Measurements from ENCODE around the gene IKBKG.
"Not testable (repeated sequence)": the region's sequence is repeated elsewhere in the genome, so short reads cannot be mapped to it uniquely, and the experiment has no call there.

Gene IKBKG

GRCh38 chrX:154546354-154547244, 821 bp upstream of the IKBKG start, which contains the start of gene G6PD:
G6PD (minus strand) TSS chrX:154546846; CDS start chrX:154546155, 691 bp downstream.
- Histone ChIP-seq H3K27ac (peak within 1 kb of the TSS; percentile 93), H3K36me3 (peaks cover 48% of the 10 kb centered on the region), H3K27me3 (ENCODE audit: insufficient read depth, low read depth, severe bottlenecking) (peaks cover 8% of the 10 kb centered on the region), H3K4me3 (ENCODE audit: low read depth, low read length) (peak within 1 kb of the TSS; percentile 75), H3K9me3 (ENCODE audit: severe bottlenecking) (no peaks in the 10 kb centered on the region)
- DNase-seq: peak; percentile 84
- no peak for TF ChIP-seq CTCF (IDR thresholded peaks at IDR 0.05; ENCODE audit: low read depth, low read length)

- H3K36me3 ChIP-seq: peaks cover 44% of the 10 kb centered on the region
- no peak for TF ChIP-seq CTCF (IDR thresholded peaks at IDR 0.05; ENCODE audit: low read depth, low read length)
- peak overlapping the region; percentile 93 for H3K27ac ChIP-seq
These were observed 552 bp downstream of the IKBKG start for GRCh38 chrX:154548028-154548316.

GRCh38 chrX:154549766-154550165, 2.3 kb downstream of the IKBKG start:
- peaks cover 41% of the 10 kb centered on the region for H3K36me3 ChIP-seq
- H3K9me3 ChIP-seq (ENCODE audit: severe bottlenecking): no peaks in the 10 kb centered on the region
- no peak for TF ChIP-seq CTCF (IDR thresholded peaks at IDR 0.05; ENCODE audit: low read depth, low read length)
- 0 out of 2 replicates have a peak overlapping the region, but pooled peaks have one; percentile 16 for H3K27ac ChIP-seq
- peaks cover 12% of the 10 kb centered on the region for H3K27me3 ChIP-seq (ENCODE audit: insufficient read depth, low read depth, severe bottlenecking)
- H3K4me3 ChIP-seq (ENCODE audit: low read depth, low read length): no peak overlapping the region
- no peak for DNase-seq

More at GRCh38 chrX:154548028-154548316, 552 bp downstream of the IKBKG start:
- DNase-seq: no peak
- peak overlapping the region; percentile 75 for H3K4me3 ChIP-seq (ENCODE audit: low read depth, low read length)
- no peaks in the 10 kb centered on the region for H3K9me3 ChIP-seq (ENCODE audit: severe bottlenecking)
- peaks cover 11% of the 10 kb centered on the region for H3K27me3 ChIP-seq (ENCODE audit: insufficient read depth, low read depth, severe bottlenecking)

GRCh38 chrX:154552112-154552806, 4.8 kb downstream of the IKBKG start:
- not testable (repeated sequence) for H3K4me3 ChIP-seq (ENCODE audit: low read depth, low read length); H3K27ac ChIP-seq; H3K9me3 ChIP-seq (ENCODE audit: severe bottlenecking); DNase-seq
- peaks cover 38% of the 10 kb centered on the region for H3K36me3 ChIP-seq
- peaks cover 20% of the 10 kb centered on the region for H3K27me3 ChIP-seq (ENCODE audit: insufficient read depth, low read depth, severe bottlenecking)

GRCh38 chrX:154558060-154558690, 10.8 kb downstream of the IKBKG start:
- DNase-seq; H3K27ac ChIP-seq; H3K4me3 ChIP-seq (ENCODE audit: low read depth, low read length); H3K9me3 ChIP-seq (ENCODE audit: severe bottlenecking); H3K27me3 ChIP-seq (ENCODE audit: insufficient read depth, low read depth, severe bottlenecking): not testable (repeated sequence)
- peaks cover 23% of the 10 kb centered on the region for H3K36me3 ChIP-seq

GRCh38 chrX:154558896-154559295, 11.5 kb downstream of the IKBKG start:
- not testable (repeated sequence) for H3K27ac ChIP-seq; H3K27me3 ChIP-seq (ENCODE audit: insufficient read depth, low read depth, severe bottlenecking); DNase-seq; H3K4me3 ChIP-seq (ENCODE audit: low read depth, low read length); H3K9me3 ChIP-seq (ENCODE audit: severe bottlenecking)
- peaks cover 16% of the 10 kb centered on the region for H3K36me3 ChIP-seq

- DNase-seq; H3K36me3 ChIP-seq; H3K27me3 ChIP-seq (ENCODE audit: insufficient read depth, low read depth, severe bottlenecking); H3K27ac ChIP-seq; H3K4me3 ChIP-seq (ENCODE audit: low read depth, low read length); H3K9me3 ChIP-seq (ENCODE audit: severe bottlenecking): not testable (repeated sequence)
These were observed 12.9 kb downstream of the IKBKG start for GRCh38 chrX:154560326-154560725.

- H3K4me3 ChIP-seq (ENCODE audit: low read depth, low read length); H3K36me3 ChIP-seq; DNase-seq; H3K27ac ChIP-seq; H3K27me3 ChIP-seq (ENCODE audit: insufficient read depth, low read depth, severe bottlenecking); H3K9me3 ChIP-seq (ENCODE audit: severe bottlenecking): not testable (repeated sequence)
These were observed 14.9 kb downstream of the IKBKG start for GRCh38 chrX:154562295-154562694.

- H3K9me3 ChIP-seq (ENCODE audit: severe bottlenecking); DNase-seq; H3K27ac ChIP-seq; H3K27me3 ChIP-seq (ENCODE audit: insufficient read depth, low read depth, severe bottlenecking); H3K4me3 ChIP-seq (ENCODE audit: low read depth, low read length); H3K36me3 ChIP-seq: not testable (repeated sequence)
These were observed 22.9 kb downstream of the IKBKG start for GRCh38 chrX:154570361-154570760.

- not testable (repeated sequence) for DNase-seq; H3K36me3 ChIP-seq; H3K27me3 ChIP-seq (ENCODE audit: insufficient read depth, low read depth, severe bottlenecking); H3K4me3 ChIP-seq (ENCODE audit: low read depth, low read length); H3K9me3 ChIP-seq (ENCODE audit: severe bottlenecking); H3K27ac ChIP-seq
These were observed 25.6 kb downstream of the IKBKG start for GRCh38 chrX:154573061-154573460.

- not testable (repeated sequence) for DNase-seq; H3K27me3 ChIP-seq (ENCODE audit: insufficient read depth, low read depth, severe bottlenecking)
These were observed 27.7 kb downstream of the IKBKG start for GRCh38 chrX:154575076-154575475.

More at GRCh38 chrX:154575076-154575475, 27.7 kb downstream of the IKBKG start:
- not testable (repeated sequence) for H3K36me3 ChIP-seq; H3K27ac ChIP-seq; H3K9me3 ChIP-seq (ENCODE audit: severe bottlenecking); H3K4me3 ChIP-seq (ENCODE audit: low read depth, low read length)

Measured in WERI-Rb-1 (cell line).